Germinal center (tissue), 1 donor: ENCODE measurements around the gene CASTOR1.

Experiments
- DNase-seq: peaks from one replicate; pipeline ENCODE4 v3.0.0; 2012; ENCODE audit warnings: mixed read lengths, low spot score

CASTOR1 gene

GRCh38 chr22:30262917-30263741 lies 26.2 kb downstream of the CASTOR1 start:
- DNase-seq, result peak; percentile 74

GRCh38 chr22:30262112-30262511 lies 27.2 kb downstream of the CASTOR1 start:
- no peak for DNase-seq

GRCh38 chr22:30261134-30261533 lies 28.2 kb downstream of the CASTOR1 start:
- no peak for DNase-seq

GRCh38 chr22:30260682-30261081 lies 28.6 kb downstream of the CASTOR1 start:
- no peak for DNase-seq

GRCh38 chr22:30260276-30260675 lies 29.0 kb downstream of the CASTOR1 start:
- no peak for DNase-seq

GRCh38 chr22:30254314-30254713 lies 35.0 kb downstream of the CASTOR1 start:
- no peak for DNase-seq

- DNase-seq, result no peak
These were observed 36.0 kb downstream of the CASTOR1 start for GRCh38 chr22:30253205-30253852.

- DNase-seq, result no peak
These were observed 36.7 kb downstream of the CASTOR1 start for GRCh38 chr22:30252411-30253204.

GRCh38 chr22:30251711-30252110 lies 37.6 kb downstream of the CASTOR1 start:
- DNase-seq, result no peak

GRCh38 chr22:30250661-30251267 lies 38.5 kb downstream of the CASTOR1 start:
- DNase-seq, result no peak

- DNase-seq, result no peak
These were observed 39.2 kb downstream of the CASTOR1 start for GRCh38 chr22:30250039-30250565.

GRCh38 chr22:30249049-30250038 lies 40.0 kb downstream of the CASTOR1 start:
- no peak for DNase-seq

- no peak for DNase-seq
These were observed 40.8 kb downstream of the CASTOR1 start for GRCh38 chr22:30248484-30248883.

- no peak for DNase-seq
These were observed 41.3 kb downstream of the CASTOR1 start for GRCh38 chr22:30247974-30248373.

GRCh38 chr22:30247561-30247960 lies 41.7 kb downstream of the CASTOR1 start:
- no peak for DNase-seq

GRCh38 chr22:30246814-30247376 lies 42.4 kb downstream of the CASTOR1 start:
- DNase-seq, result no peak

GRCh38 chr22:30245985-30246813 lies 43.1 kb downstream of the CASTOR1 start, which contains the start of gene LIF:
LIF (minus strand) TSS chr22:30246759; CDS start chr22:30246695, 64 bp downstream.
- DNase-seq, result peak; percentile 40

- no peak for DNase-seq
These were observed 43.9 kb downstream of the CASTOR1 start for GRCh38 chr22:30245181-30245984.
